ENCODE results near the gene SPIB. TPM values are rescaled to one million over a fixed set of nuclear protein-coding genes. Genes with fewer than 3 reads are reported as not detected.

The SPIB gene
- total RNA-seq, 1 experiment from 2014 or later, result 0.50 TPM

DNA sequence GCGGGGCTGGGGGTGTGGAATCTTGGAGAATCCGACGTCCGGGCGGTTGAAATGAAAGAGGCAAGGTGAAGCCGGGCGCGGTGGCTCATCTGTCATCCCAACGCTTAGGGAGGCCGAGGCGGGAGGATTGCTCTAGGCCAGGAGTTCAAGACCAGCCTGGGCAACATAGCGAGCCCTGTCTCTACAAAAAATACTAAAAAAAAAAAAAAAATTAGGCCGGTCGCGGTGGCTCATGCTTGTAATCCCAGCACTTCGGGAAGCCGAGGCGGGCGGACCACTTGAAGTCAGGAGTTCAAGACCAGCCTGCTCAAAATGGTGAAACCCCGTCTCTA lies 58.1 kb downstream of the SPIB start:
- TSS peak; percentile 70 for BruUV-seq (replicated peaks)
- H3K27me3 Mint-ChIP-seq (ENCODE audit: insufficient read depth, unreplicated experiment), result no peaks in the 10 kb centered on the region
- DNase-seq, result no peak
- TF ChIP-seq, protein P1, sequence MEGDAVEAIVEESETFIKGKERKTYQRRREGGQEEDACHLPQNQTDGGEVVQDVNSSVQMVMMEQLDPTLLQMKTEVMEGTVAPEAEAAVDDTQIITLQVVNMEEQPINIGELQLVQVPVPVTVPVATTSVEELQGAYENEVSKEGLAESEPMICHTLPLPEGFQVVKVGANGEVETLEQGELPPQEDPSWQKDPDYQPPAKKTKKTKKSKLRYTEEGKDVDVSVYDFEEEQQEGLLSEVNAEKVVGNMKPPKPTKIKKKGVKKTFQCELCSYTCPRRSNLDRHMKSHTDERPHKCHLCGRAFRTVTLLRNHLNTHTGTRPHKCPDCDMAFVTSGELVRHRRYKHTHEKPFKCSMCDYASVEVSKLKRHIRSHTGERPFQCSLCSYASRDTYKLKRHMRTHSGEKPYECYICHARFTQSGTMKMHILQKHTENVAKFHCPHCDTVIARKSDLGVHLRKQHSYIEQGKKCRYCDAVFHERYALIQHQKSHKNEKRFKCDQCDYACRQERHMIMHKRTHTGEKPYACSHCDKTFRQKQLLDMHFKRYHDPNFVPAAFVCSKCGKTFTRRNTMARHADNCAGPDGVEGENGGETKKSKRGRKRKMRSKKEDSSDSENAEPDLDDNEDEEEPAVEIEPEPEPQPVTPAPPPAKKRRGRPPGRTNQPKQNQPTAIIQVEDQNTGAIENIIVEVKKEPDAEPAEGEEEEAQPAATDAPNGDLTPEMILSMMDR (IDR thresholded peaks at IDR 0.05; ENCODE audit: insufficient read depth in 1 of 2, low read depth in 1 of 2, low read length in 1 of 2, severe bottlenecking in 1 of 2, unreplicated experiment in 1 of 2), result no peak
- H3K36me3 Mint-ChIP-seq (ENCODE audit: insufficient read depth, unreplicated experiment), result peaks cover 42% of the 10 kb centered on the region
- no peaks in the 10 kb centered on the region for H3K9me3 Mint-ChIP-seq (ENCODE audit: unreplicated experiment)
- H3K27me3 ChIP-seq (replicated peaks; ENCODE audit: control insufficient read depth, insufficient read depth, low read length), result no peaks in the 10 kb centered on the region
- no peaks in the 10 kb centered on the region for H3K4me1 Mint-ChIP-seq (ENCODE audit: low read depth, unreplicated experiment)
- H3K4me3 ChIP-seq (ENCODE audit: low read depth, low read length), result peak overlapping the region; percentile 51
- intact Hi-C loops (cut with micrococcal nuclease; ENCODE audit: unreplicated experiment), result loop anchor here (1.0 kb wide), 1 partner anchor 34 kb away; the partner anchor contains the start of gene JOSD2
- peak overlapping the region; percentile 89 for H3K4me3 Mint-ChIP-seq (ENCODE audit: unreplicated experiment)
- H3K27ac Mint-ChIP-seq (ENCODE audit: unreplicated experiment), result peak overlapping the region; percentile 54
- H3K9me3 ChIP-seq, result no peaks in the 10 kb centered on the region
- no peaks in the 10 kb centered on the region for H3K4me1 ChIP-seq
- CTCF ChIA-PET, result no interaction called here
- no peaks in the 10 kb centered on the region for H3K36me3 ChIP-seq (ENCODE audit: control insufficient read depth, insufficient read depth, low read length)
- POLR2A ChIA-PET, result no interaction called here

DNA sequence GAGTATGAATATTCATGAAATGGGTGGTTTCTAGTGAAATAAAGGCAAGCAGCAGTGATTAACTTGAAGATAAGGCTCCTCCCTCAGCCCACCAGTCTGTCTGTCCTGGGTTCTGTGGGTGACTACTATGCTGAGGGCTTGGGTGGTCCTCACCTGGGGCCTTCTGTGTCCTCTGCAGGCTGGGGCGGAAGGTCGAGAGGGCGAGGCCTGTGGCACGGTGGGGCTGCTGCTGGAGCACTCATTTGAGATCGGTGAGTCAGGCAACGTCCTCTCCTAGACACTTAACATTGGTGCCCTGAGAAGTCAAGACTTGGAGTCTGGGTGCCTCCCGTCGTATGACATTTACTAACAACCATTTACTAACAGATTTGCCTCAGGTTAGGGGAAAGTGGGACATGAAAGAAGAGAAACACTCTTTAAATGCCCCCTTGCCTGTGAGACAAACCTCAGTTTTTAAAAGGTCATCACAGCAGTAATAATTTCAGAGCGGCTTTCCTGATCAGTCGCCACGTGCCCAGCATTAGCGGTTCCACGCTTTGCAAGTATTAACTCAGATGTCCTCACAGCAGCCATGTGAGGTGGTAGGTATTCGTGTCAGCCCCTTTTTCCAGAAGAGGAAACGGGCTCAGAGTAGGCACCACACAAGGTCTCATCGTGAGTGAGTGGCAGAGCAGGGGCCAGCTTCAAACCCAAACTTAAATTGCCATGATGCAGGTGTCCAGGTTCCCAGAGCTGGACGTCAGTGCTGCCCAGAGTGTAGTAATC lies 59.2 kb downstream of the SPIB start:
- H3K27me3 Mint-ChIP-seq (ENCODE audit: insufficient read depth, unreplicated experiment), result no peaks in the 10 kb centered on the region
- Histone ChIP-seq H3K36me3 (ENCODE audit: control insufficient read depth, insufficient read depth, low read length) (no peaks in the 10 kb centered on the region), H3K27me3 (replicated peaks; ENCODE audit: control insufficient read depth, insufficient read depth, low read length) (no peaks in the 10 kb centered on the region), H3K9me3 (no peaks in the 10 kb centered on the region), H3K4me3 (ENCODE audit: low read depth, low read length) (no peak overlapping the region), H3K4me1 (no peaks in the 10 kb centered on the region)
- no peak overlapping the region for H3K27ac Mint-ChIP-seq (ENCODE audit: unreplicated experiment)
- no peaks in the 10 kb centered on the region for H3K9me3 Mint-ChIP-seq (ENCODE audit: unreplicated experiment)
- BruUV-seq (replicated peaks), result no TSS peak
- H3K4me1 Mint-ChIP-seq (ENCODE audit: low read depth, unreplicated experiment), result no peaks in the 10 kb centered on the region
- peaks cover 42% of the 10 kb centered on the region for H3K36me3 Mint-ChIP-seq (ENCODE audit: insufficient read depth, unreplicated experiment)
- no peak for DNase-seq
- ChIA-PET CTCF (interaction anchor here (1.7 to 2.1 kb wide), 2 partner anchors 109 to 121 kb away, joined by 5 to 6 read pairs; no protein-coding TSS in a partner anchor), POLR2A (no interaction called here)
- TF ChIP-seq, protein P1 (IDR thresholded peaks at IDR 0.05; ENCODE audit: insufficient read depth in 1 of 2, low read depth in 1 of 2, low read length in 1 of 2, severe bottlenecking in 1 of 2, unreplicated experiment in 1 of 2), result no peak
- intact Hi-C loops (cut with micrococcal nuclease; ENCODE audit: unreplicated experiment), result no loop called here
- peak overlapping the region; percentile 89 for H3K4me3 Mint-ChIP-seq (ENCODE audit: unreplicated experiment)

DNA sequence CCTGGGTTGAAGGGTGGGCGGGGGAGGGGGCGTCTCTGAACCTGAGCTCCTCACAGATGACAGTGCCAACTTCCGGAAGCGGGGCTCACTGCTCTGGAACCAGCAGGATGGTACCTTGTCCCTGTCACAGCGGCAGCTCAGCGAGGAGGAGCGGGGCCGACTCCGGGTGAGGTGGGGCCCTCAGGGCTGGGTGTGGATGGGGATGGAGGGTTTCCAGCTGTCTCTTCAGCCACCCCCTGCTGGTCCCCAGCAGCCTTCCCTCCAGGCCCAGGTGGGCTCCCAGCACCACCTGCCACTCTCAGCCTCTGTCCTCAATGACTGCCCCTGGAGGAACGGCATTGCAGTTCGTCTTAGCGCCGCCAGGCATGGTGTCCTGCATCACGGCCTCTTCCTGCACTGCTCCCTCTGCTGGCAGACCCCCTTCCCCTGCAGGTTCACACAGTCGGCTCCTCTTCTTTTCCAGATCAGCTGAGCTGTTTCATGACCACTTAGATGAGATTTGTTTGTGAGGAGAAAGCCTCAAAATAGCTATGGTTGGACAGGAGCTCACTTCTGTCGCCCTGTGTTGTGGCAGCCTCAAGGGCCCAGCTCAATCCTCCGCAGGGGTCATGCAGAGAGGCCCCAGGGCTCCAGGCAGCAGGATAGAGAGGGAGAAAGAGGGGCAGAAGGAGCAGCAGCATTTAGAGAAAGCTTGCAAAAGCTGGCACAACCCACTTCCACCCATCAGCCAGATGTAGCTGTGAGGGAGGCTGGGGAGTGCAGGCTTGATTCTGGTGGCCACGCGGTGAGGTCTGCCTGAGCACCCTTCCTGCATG lies 60.4 kb downstream of the SPIB start:
- Mint-ChIP-seq H3K36me3 (ENCODE audit: insufficient read depth, unreplicated experiment) (peaks cover 42% of the 10 kb centered on the region), H3K4me1 (ENCODE audit: low read depth, unreplicated experiment) (no peaks in the 10 kb centered on the region), H3K27ac (ENCODE audit: unreplicated experiment) (peak overlapping the region; percentile 70), H3K4me3 (ENCODE audit: unreplicated experiment) (peak overlapping the region; percentile 43), H3K9me3 (ENCODE audit: unreplicated experiment) (no peaks in the 10 kb centered on the region), H3K27me3 (ENCODE audit: insufficient read depth, unreplicated experiment) (no peaks in the 10 kb centered on the region)
- ChIA-PET POLR2A (no interaction called here), CTCF (interaction anchor here (0.8 to 2.1 kb wide), 4 partner anchors 13 to 122 kb away, joined by 4 to 6 read pairs (median 6); partner anchors contain the start of gene JOSD2)
- Histone ChIP-seq H3K9me3 (no peaks in the 10 kb centered on the region), H3K4me3 (ENCODE audit: low read depth, low read length) (no peak overlapping the region), H3K36me3 (ENCODE audit: control insufficient read depth, insufficient read depth, low read length) (no peaks in the 10 kb centered on the region), H3K27me3 (replicated peaks; ENCODE audit: control insufficient read depth, insufficient read depth, low read length) (no peaks in the 10 kb centered on the region), H3K4me1 (no peaks in the 10 kb centered on the region)
- intact Hi-C loops (cut with micrococcal nuclease; ENCODE audit: unreplicated experiment), result no loop called here
- no TSS peak for BruUV-seq (replicated peaks)
- TF ChIP-seq, protein P1 (IDR thresholded peaks at IDR 0.05; ENCODE audit: insufficient read depth in 1 of 2, low read depth in 1 of 2, low read length in 1 of 2, severe bottlenecking in 1 of 2, unreplicated experiment in 1 of 2), result peak; percentile 66 to 71
- DNase-seq, result peak in 1 of 2 experiments; percentile 63
